Vagina (tissue), 2 donors: ENCODE measurements around the gene BEX3.

ENCODE experiments used
- CTCF ChIP-seq, 3 experiments: fragments of 450-650 bp in 2 of 3; fragments of 200-600 bp in 1 of 3; sonication (generic) in 1 of 3; IDR thresholded peaks; one replicate each; pipeline ENCODE4 v1.5.1; 2017 to 2019; ENCODE audit warnings: antibody characterized with exemption in 3 of 3, mild to moderate bottlenecking in 2 of 3, moderate library complexity in 2 of 3
- POLR2A ChIP-seq, 2 donors: fragments of 450-650 bp; IDR thresholded peaks; one replicate each; pipeline ENCODE4 v1.6.1; 2017; ENCODE audit warnings: antibody characterized with exemption in 2 of 2, mild to moderate bottlenecking in 2 of 2, moderate library complexity in 2 of 2

GRCh38 chrX:103338663-103339062 is 37.7 kb upstream of the BEX3 start:
- TF ChIP-seq POLR2A (IDR thresholded peaks at IDR 0.05) (no peak), CTCF (IDR thresholded peaks at IDR 0.05) (no peak)
